GM18498 (cell line): ENCODE data around the gene PGRMC2.

Source experiments
- ATAC-seq: cut with Tn5 transposase; IDR thresholded peaks from one replicate; pipeline ENCODE4 v1.9.1; 2021; ENCODE audit warnings: mild to moderate bottlenecking, moderate library complexity; ENCODE audit not compliant: unreplicated experiment

The PGRMC2 gene, protein sequence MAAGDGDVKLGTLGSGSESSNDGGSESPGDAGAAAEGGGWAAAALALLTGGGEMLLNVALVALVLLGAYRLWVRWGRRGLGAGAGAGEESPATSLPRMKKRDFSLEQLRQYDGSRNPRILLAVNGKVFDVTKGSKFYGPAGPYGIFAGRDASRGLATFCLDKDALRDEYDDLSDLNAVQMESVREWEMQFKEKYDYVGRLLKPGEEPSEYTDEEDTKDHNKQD

DNA sequence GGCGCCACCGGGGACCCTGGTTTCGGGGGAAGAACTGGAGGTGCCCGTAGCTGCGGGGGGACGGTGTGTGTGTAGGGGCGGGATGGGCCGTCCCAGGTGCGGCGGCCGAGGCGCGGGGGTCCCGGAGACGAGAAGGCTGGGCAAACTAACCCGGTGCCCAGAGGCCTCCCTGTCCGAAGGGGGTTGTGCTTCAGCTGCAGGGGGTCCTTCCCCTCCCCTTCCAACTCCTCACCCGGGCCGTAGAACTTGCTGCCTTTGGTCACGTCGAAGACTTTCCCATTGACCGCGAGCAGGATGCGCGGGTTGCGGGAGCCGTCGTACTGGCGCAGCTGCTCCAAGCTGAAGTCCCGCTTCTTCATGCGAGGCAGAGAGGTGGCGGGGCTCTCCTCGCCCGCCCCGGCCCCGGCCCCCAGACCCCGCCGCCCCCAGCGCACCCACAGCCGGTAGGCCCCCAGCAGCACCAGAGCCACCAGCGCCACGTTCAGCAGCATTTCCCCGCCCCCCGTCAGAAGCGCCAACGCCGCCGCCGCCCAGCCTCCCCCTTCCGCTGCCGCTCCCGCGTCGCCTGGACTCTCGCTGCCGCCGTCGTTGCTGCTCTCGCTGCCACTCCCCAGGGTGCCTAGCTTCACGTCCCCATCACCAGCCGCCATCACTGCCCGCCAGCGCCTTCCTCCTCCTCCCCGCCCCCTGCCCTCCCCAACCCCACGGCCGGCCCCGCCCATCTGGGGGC, at the start of gene PGRMC2:
Gene PGRMC2, minus strand, starts transcription at position 673 of the 730 bp plus-strand sequence. Its CDS starts 23 bp downstream, at position 650.
- peak; percentile 1 for ATAC-seq

DNA sequence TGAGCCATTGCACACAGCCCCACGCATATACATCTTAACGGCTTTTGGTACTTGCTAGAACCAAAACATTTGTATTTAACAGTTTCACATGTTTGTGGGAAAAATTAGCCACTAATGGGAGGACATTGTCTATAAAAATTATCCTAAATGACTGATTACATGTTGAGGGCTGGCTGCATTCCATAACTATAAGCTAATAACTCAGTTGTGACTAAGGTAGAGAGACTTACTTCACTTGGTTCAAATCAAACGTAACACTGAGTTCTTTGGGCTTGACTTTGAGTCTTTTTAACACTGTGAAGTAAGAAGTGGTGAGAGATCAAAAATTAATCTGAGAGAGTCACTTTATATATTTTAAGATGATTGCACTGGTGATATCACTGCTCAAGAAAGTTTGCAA, 47.9 kb upstream of the PGRMC2 start:
- no peak for ATAC-seq

GRCh38 chr4:128334256-128334655, 46.6 kb upstream of the PGRMC2 start:
- ATAC-seq, result no peak

DNA sequence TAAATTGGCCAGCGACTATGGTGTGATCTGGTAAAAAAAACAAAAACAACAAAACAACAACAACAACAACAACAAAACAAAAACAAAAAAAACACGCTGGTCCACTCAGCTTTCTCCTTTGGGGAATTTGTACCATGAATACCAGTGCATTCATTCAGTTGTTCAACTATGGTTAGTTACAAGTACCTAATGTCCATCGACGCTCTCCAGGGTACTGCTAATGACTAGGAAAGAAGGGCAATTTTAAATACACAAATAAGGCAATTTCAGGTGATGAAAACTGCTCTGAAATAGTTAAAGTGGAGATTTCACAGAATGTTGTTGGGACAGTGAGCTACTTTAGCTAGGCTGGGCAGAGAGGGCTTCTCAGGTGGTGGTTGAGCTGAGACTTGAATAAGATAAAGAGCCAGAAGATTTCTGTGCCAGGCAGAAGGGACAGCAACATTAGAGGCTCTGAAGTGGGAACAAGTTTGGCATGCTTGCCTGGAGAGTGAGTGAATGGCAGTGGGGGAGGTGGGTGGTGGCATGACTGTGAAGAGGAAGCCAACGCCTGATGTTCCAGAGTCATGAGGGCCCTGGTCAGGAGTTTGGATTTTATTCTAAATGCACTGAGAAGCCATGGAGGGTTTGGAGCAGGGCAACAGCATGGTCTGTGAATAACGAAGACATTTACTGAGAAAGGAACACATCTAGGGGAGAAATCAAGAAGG, 45.9 kb upstream of the PGRMC2 start:
- ATAC-seq, result no peak

GRCh38 chr4:128332081-128332480, 44.5 kb upstream of the PGRMC2 start:
- no peak for ATAC-seq

DNA sequence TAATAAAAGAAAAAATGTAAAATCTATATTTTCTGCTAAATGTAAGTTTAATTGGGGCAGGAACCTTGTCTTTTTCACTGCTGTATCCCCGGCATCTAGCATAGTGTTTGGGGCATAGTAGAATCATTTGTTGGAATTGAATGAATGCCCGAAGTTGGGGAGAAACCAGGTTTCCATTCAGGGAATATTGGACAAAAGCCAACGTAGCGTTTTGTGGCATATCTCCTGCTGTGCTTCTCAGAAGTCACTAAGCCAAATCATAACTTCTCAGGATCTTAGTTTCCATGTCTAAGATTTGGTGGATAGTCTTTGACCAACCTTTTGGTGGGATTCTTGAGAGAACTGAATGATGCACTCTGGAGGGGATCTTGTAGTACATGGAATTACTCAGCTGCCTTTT, 42.0 kb upstream of the PGRMC2 start:
- ATAC-seq, result no peak

DNA sequence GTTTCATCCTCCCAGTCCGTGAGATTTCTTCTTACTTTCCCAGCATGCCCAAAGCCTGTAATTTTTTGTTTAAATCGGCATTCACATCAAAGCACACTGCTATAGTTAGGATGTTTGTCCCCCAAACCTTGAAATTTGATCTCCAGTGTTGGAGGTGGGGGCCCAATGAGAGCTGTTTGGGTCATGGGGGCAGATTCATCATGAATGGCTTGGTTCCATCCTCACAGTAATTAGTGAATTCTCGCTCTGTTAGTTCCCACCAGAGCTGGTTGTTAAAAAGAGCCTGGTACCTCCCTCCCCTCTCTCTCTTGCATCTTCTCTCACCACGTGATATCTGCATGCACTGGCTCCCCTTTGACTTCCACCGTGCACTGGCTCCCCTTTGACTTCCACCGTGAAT, 40.5 kb upstream of the PGRMC2 start:
- no peak for ATAC-seq

DNA sequence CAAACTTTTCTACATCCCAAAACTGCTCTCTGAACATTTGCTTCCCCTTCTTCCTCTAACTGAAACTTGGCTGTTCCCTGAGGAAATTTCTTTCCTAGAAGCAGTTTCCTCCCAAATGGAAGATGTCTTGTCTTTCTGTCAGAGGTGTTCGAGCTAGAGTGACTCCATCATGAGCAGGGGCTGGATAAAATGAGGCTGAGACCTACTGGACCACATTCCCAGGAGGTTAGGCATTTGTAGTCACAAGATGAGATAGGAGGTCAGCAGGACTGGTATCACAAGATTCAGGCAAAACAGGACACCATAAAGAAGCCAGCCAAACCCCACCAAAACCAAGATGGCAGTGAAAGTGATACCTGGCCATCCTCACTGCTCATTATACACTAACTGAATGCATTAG, 35.8 kb upstream of the PGRMC2 start:
- ATAC-seq, result no peak

- no peak for ATAC-seq
These were observed 35.4 kb upstream of the PGRMC2 start for GRCh38 chr4:128322986-128323385.

DNA sequence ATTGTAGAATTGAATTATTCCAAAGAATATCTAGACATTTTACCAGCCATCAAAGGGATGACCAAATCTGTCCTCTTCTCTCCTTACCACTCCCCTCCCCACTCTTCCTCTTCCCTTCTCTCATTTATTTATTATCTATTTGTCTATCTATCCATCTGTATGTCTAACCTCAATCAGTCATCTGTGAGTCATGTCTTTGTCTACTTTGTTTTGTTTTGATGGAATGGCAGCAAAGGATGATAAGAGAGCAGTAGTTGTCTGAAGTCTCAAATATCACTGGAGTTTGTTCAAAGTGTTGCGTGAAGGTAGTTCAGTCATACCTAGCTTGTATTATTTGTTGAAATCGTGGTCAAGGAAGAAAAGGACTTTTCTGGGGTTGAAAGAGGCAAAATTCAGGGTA, 34.7 kb upstream of the PGRMC2 start:
- ATAC-seq, result no peak

DNA sequence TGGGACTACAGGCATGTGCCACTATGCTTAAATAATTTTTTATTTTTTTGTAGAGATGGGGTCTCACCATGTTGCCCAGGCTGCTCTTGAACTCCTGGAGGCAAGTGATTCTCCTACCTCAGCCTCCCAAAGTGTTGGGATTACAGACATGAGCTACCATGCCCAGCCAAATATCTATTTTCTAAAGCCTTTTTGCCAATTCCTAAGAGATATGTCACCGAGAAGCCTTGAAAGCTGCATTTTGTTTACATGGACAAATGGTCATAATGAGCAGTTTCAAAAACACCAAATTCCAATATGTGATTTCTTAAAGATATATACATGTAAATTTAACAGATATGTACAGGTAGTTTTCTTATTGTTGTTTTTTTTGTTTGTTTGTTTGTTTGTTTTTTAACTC, 33.0 kb upstream of the PGRMC2 start:
- ATAC-seq, result no peak

GRCh38 chr4:128315756-128316520, 28.3 kb upstream of the PGRMC2 start:
- no peak for ATAC-seq

DNA sequence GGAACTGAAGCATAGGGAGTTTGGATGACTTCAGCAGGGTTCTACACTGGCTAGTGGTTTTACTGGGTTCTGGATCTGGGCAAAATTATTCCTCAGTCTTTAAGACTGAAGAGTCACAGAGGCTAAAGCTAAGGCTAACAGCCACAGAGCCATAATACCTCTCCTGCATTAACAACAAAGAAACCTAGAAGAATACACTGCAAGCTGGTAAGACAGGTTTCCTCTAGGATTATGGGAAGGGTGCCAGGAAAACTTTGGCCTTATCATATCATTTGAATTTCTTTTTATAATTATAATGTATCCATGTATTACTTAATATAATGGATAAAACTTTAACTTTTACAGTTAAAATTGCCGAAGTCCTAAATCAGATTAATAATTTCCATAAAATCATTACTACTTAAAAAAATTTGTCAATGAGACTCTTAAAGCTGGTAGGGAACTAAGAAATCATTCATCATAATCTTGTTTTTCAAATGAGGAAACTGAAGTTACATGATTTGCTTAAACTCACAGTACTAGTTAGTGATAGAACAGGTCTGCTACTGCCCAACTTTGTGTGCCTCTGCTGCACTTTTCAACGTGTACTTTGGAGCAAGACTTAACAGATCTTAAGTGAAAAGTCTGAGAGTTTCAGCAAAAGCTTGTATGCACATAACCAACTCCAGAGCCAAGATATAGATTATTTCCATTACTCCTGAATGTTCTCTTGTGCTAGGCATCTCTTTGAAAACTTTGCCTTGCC, 24.2 kb upstream of the PGRMC2 start:
- ATAC-seq, result no peak

DNA sequence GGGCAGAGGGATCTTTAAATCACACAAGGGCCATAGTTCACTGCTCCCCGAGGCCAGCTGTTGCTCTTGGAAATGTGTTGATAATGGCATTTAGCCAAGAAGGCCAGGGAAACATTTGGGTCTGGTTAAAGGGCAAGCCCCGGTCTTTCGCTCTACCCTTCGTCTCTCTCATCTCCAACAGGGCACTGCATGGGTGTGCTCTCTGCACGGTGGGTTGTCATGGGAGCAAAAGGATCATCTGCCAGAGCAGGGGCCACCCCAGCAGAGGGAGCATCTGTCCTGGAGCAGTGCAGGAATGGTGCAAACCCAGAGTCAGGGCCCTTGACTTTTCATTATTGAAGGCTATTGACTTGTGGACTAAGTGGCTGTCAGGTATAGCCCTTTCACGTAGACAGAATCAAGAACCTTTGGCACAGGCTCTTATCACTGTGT, 22.7 kb upstream of the PGRMC2 start:
- ATAC-seq, result no peak

- no peak for ATAC-seq
These were observed 22.0 kb upstream of the PGRMC2 start for GRCh38 chr4:128309585-128309984.

DNA sequence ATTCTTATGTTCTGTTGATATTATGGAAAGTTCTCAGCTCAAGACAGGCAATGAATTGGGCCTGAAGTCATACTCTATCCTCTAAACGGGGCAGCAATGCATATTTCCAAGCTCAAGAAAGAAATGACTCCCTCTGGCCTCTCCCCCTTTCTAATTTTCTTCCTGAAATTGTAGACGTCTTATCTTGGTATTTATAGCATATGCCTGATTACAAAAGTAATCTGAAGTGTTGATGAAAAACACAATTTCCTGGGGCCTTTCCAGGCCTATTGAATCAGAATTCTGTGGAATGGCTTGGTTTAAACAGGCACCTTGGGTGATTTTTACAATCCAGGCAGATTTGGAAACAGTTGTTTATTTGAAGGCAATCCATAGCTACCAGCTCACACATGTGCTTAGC, 21.4 kb upstream of the PGRMC2 start:
- ATAC-seq, result no peak

GRCh38 chr4:128307123-128307571, 19.5 kb upstream of the PGRMC2 start:
- peak; percentile 94 for ATAC-seq

DNA sequence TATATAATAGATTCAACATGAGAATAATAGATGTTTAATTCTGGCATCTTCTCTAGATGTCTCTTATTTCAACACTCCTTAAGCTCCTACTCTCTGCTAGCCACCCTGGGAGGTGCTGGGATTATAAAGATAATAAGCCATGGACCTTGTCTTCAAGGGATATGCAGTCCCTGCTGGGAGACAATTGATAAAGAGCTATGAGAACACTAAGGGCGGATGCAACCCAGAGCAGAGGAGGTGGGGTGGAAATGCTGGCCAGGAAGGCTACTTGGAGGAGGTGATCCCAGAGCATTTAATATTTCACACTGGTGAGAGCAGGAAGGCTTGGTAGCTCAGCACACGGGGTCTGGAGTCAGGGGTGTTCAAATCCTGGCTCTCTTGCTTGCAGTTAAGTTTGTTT, 18.3 kb upstream of the PGRMC2 start:
- no peak for ATAC-seq

DNA sequence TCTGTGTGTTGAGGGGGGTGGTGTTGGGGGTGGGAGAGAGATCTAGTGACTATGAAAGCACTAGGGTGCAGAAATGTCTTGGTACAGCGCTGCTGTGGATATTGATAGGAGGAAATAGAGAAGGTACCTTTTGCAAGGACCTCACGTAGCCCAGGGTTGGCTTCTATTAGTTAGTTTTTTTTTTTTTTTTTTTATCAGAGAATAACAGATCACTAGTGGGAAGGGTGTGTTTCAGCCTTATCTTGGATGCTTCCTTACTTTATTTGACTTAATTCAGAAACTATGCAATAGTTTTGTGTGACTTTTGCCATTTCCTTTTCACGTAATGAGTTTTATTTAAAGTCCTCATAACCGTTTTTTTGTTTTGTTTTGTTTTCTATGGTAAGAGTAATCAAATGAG, 16.4 kb upstream of the PGRMC2 start:
- ATAC-seq, result no peak

DNA sequence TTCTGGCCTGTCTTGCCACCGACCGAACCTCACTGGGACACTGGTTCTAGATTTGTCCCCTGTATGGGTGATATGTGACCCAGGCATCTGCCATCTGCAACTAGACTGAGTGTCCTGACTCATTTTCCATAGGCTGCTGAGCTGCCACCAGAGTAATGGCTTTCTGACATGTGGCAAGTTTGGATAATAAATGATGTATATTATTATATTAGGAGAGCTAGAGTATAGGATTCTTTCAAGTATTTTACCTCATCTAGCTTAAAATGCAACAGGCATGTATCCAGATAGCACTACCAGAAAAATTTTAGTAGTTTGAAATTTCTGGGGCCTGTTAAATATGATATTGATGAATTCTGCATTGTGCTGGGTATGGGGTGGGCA, 15.8 kb upstream of the PGRMC2 start:
- no peak for ATAC-seq

GRCh38 chr4:128301979-128302378, 14.4 kb upstream of the PGRMC2 start:
- ATAC-seq, result no peak
